DOHH2 (cell line): ENCODE results near the gene CALN1.

Experiments used
- H3F3A ChIP-seq: fragments of 200-600 bp; sonication (generic), shearing (Covaris generic); 2 replicates; pipeline ENCODE4 v1.6.0; 2016; ENCODE audit warnings: antibody characterized with exemption, mild to moderate bottlenecking; ENCODE audit not compliant: control insufficient read depth, insufficient read depth
- H3K27ac ChIP-seq: fragments of 200-600 bp; sonication (generic); 2 replicates; pipeline ENCODE4 v1.5.1; 2014; ENCODE audit warnings: low read depth, mild to moderate bottlenecking, low read length, moderate library complexity
- H3K27me3 ChIP-seq: fragments of 200-600 bp; sonication (generic); 2 replicates; pipeline ENCODE4 v1.6.1; 2014; ENCODE audit warnings: mild to moderate bottlenecking, low read length, mixed read lengths; ENCODE audit not compliant: control insufficient read depth
- H3K36me3 ChIP-seq: fragments of 200-600 bp; sonication (generic); 2 replicates; pipeline ENCODE4 v1.6.1; 2014; ENCODE audit warnings: mild to moderate bottlenecking, low read length, moderate library complexity, mixed read lengths; ENCODE audit not compliant: control insufficient read depth
- H3K4me1 ChIP-seq: fragments of 200-600 bp; sonication (generic); 2 replicates; pipeline ENCODE4 v1.6.1; 2014; ENCODE audit warnings: mild to moderate bottlenecking, low read length, mixed read lengths; ENCODE audit not compliant: control insufficient read depth
- H3K4me2 ChIP-seq: fragments of 200-600 bp; sonication (generic); 2 replicates; pipeline ENCODE4 v1.6.0; 2014; ENCODE audit warnings: mild to moderate bottlenecking, low read length, moderate library complexity
- H3K4me3 ChIP-seq: fragments of 200-600 bp; sonication (generic); 2 replicates; pipeline ENCODE4 v1.5.1; 2014; ENCODE audit warnings: mild to moderate bottlenecking, low read length, mixed read lengths
- H3K79me2 ChIP-seq: fragments of 200-600 bp; sonication (generic); 2 replicates; pipeline ENCODE4 v1.6.1; 2014; ENCODE audit warnings: mild to moderate bottlenecking, low read length, mixed read lengths; ENCODE audit not compliant: control insufficient read depth
- H3K9me2 ChIP-seq: fragments of 200-600 bp; sonication (generic); replicated peaks from 2 replicates; pipeline ENCODE4 v1.6.1; 2014; ENCODE audit warnings: mild to moderate bottlenecking, low read length, mixed read lengths; ENCODE audit not compliant: control insufficient read depth
- H3K9me3 ChIP-seq: fragments of 200-600 bp; sonication (generic); 2 replicates; pipeline ENCODE4 v1.6.1; 2014; ENCODE audit warnings: antibody characterized with exemption, low read length, mixed read lengths; ENCODE audit not compliant: control insufficient read depth, insufficient read depth
- H4K20me1 ChIP-seq: fragments of 200-600 bp; sonication (generic); 2 replicates; pipeline ENCODE4 v1.6.0; 2014; ENCODE audit warnings: low read depth, mild to moderate bottlenecking, antibody characterized with exemption, low read length, moderate library complexity; ENCODE audit not compliant: control insufficient read depth, insufficient read depth
- EZH2phosphoT487 ChIP-seq: fragments of 200-600 bp; sonication (generic); IDR thresholded peaks from 2 replicates; pipeline ENCODE4 v1.6.1; 2017; ENCODE audit warnings: borderline replicate concordance, mild to moderate bottlenecking, antibody characterized with exemption, low read length, moderate library complexity, mixed read lengths
- TF ChIP-seq, protein P1 (sequence below): fragments of 200-600 bp; sonication (generic); IDR thresholded peaks from one replicate; pipeline ENCODE4 v1.5.1; 2014; ENCODE audit warnings: antibody characterized with exemption, mild to moderate bottlenecking, low read depth, low read length; ENCODE audit not compliant: poor library complexity, severe bottlenecking

The CALN1 gene

DNA sequence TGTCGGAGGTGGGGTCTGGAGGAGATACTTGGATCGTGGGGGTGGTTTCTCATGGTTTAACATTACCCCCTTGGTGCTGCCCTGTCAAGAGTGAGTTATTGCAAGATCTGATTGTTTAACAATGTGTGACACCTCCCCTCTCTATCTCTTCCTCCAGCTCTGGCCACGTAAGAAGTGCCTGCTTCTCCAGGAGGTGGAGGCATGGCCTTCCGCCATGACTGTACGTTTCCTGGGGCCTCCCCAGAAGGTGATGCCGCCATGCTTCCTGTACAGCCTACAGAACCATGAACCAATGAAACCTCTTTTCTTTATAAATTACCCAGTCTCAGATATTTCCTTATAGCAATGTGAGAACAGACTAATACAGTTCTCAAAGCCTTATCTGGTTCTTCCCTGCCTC is 547.0 kb downstream of the CALN1 start:
- Histone ChIP-seq H3K9me2 (no peaks in the 10 kb centered on the region), H3K36me3 (no peaks in the 10 kb centered on the region), H3K9me3 (peaks cover 5% of the 10 kb centered on the region; the same call in 1 of the 2 replicates), H3K27me3 (no peaks in the 10 kb centered on the region), H3K4me3 (no peak overlapping the region), H3F3A (no peaks in the 10 kb centered on the region), H4K20me1 (no peaks in the 10 kb centered on the region), H3K79me2 (no peaks in the 10 kb centered on the region), H3K27ac (no peak overlapping the region), H3K4me2 (no peak overlapping the region), H3K4me1 (no peaks in the 10 kb centered on the region)
- TF ChIP-seq, protein P1, sequence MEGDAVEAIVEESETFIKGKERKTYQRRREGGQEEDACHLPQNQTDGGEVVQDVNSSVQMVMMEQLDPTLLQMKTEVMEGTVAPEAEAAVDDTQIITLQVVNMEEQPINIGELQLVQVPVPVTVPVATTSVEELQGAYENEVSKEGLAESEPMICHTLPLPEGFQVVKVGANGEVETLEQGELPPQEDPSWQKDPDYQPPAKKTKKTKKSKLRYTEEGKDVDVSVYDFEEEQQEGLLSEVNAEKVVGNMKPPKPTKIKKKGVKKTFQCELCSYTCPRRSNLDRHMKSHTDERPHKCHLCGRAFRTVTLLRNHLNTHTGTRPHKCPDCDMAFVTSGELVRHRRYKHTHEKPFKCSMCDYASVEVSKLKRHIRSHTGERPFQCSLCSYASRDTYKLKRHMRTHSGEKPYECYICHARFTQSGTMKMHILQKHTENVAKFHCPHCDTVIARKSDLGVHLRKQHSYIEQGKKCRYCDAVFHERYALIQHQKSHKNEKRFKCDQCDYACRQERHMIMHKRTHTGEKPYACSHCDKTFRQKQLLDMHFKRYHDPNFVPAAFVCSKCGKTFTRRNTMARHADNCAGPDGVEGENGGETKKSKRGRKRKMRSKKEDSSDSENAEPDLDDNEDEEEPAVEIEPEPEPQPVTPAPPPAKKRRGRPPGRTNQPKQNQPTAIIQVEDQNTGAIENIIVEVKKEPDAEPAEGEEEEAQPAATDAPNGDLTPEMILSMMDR, result no peak
- TF ChIP-seq EZH2phosphoT487, result no peak

DNA sequence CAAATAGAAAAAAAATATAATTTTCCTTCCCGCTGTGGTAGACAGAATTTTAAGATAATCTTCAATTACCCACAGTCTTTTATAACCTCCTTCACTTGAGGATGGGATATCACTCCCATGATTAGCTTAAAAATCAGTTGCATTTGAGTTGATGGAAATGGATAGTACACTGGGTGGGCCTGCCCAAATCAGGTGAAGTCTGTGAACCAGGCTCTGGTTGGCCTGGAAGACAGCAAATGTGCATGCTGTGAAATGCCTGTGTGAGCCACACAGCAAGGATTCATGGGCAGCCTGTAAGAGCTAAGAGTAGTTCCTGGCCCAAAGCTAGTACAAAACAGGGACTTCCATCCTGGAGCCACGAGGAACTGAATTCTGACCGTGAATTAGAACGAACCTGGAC is 548.0 kb downstream of the CALN1 start:
- H3K9me3 ChIP-seq, result peaks cover 5% of the 10 kb centered on the region; the same call in 1 of the 2 replicates
- no peaks in the 10 kb centered on the region for H3K27me3 ChIP-seq
- H3K27ac ChIP-seq, result no peak overlapping the region
- H3K4me1 ChIP-seq, result no peaks in the 10 kb centered on the region
- no peak overlapping the region for H3K4me3 ChIP-seq
- TF ChIP-seq, protein P1, result no peak
- TF ChIP-seq EZH2phosphoT487, result no peak
- no peaks in the 10 kb centered on the region for H3K9me2 ChIP-seq
- no peak overlapping the region for H3K4me2 ChIP-seq
- H3F3A ChIP-seq, result no peaks in the 10 kb centered on the region
- no peaks in the 10 kb centered on the region for H4K20me1 ChIP-seq
- H3K79me2 ChIP-seq, result no peaks in the 10 kb centered on the region
- no peaks in the 10 kb centered on the region for H3K36me3 ChIP-seq

DNA sequence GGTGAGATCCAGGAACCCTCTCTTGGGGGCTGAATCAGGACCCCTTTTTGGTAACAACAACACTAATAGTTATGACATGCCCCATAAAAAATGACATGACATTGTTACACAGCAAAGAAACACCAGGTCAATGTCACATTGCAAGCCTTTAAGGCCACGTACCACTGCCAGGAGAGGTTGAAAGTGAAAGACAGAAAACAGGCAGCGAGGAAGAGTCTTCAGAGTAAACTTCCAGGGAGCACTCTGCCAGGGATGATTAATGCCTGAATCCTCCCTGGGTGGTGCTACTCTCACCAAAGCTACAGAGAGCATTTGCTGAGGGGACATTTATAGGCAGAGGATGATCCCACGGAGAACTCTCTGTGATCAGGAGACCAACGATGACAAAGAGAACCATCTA is 551.6 kb downstream of the CALN1 start:
- Histone ChIP-seq H3K9me2 (no peaks in the 10 kb centered on the region), H3K4me2 (no peak overlapping the region), H3K4me1 (no peaks in the 10 kb centered on the region), H3K27ac (no peak overlapping the region), H3K36me3 (no peaks in the 10 kb centered on the region), H3K9me3 (peaks cover 5% of the 10 kb centered on the region; the same call in 1 of the 2 replicates), H3K79me2 (no peaks in the 10 kb centered on the region), H3K4me3 (no peak overlapping the region), H3F3A (no peaks in the 10 kb centered on the region), H3K27me3 (no peaks in the 10 kb centered on the region), H4K20me1 (no peaks in the 10 kb centered on the region)
- TF ChIP-seq, protein P1, result no peak
- TF ChIP-seq EZH2phosphoT487, result no peak
